HCT116 (cell line): ENCODE results near the gene HK1. TPM values are rescaled to one million over a fixed set of nuclear protein-coding genes. Genes with fewer than 3 reads are reported as not detected.

Experiments used
- ATAC-seq: fragments of 200-7000 bp; cut with Tn5 transposase; 2 replicates; pipeline ENCODE4 v1.9.1; 2020; ENCODE audit warnings: mild to moderate bottlenecking, moderate library complexity
- BruUV-seq: library from RNA; stranded (reverse); fragments of 400-500 nt; replicated peaks from 2 replicates; lab custom pipeline; 2021; lab: Mats Ljungman, UMichigan
- CTCF ChIA-PET: fragments of 300-600 bp; sonication (Branson Sonifier 250); formaldehyde crosslinking; loops from one replicate; lab custom pipeline; 2021; ENCODE audit warnings: antibody characterized with exemption; lab: Charles Lee
- POLR2A ChIA-PET: fragments of 300-600, 350-600 bp; sonication (Branson Sonifier 250); formaldehyde crosslinking; loops from one replicate; lab custom pipeline; 2021; ENCODE audit warnings: antibody characterized with exemption; lab: Charles Lee
- RAD21 ChIA-PET, 2 experiments: fragments of 300-600 bp; sonication (Branson Sonifier 250); formaldehyde crosslinking; loops; one replicate each; lab custom pipeline; 2023; ENCODE audit warnings: low total read pairs in 2 of 2; ENCODE audit not compliant: uncharacterized antibody in 2 of 2, unreplicated experiment in 2 of 2, low non-redundant PET in 1 of 2; lab: Charles Lee
- DNase-seq: peaks from one replicate; pipeline ENCODE4 v3.0.0-alpha.2; 2010; ENCODE audit warnings: low read depth, low spot score
- H2AFZ ChIP-seq: fragments of 200-600 bp; shearing (Covaris generic), sonication (generic); 2 replicates; pipeline ENCODE4 v1.6.1; 2017; ENCODE audit warnings: low read depth, mixed run types, mixed read lengths, antibody characterized with exemption, low read length; ENCODE audit not compliant: poor library complexity, severe bottlenecking
- H3K27ac ChIP-seq: 2 replicates; pipeline ENCODE4 v1.5.1; 2012; ENCODE audit warnings: low read depth, low read length
- H3K27me3 ChIP-seq: fragments of 200-600 bp; sonication (generic); 2 replicates; pipeline ENCODE4 v1.6.1; 2016; ENCODE audit warnings: mixed run types, low read length, mixed read lengths; ENCODE audit not compliant: insufficient read depth
- H3K36me3 ChIP-seq, 2 experiments: fragments of 200-500 bp in 1 of 2; fragments of 200-600 bp in 1 of 2; sonication (Bioruptor generic) in 1 of 2; sonication (generic) in 1 of 2; 2 replicates each; pipeline versions ENCODE4 v1.5.1 to v1.6.1; 2014 to 2016; ENCODE audit warnings: low read length in 2 of 2, inconsistent platforms in 1 of 2, mixed read lengths in 1 of 2, mixed run types in 1 of 2; ENCODE audit not compliant: insufficient read depth in 2 of 2, control insufficient read depth in 1 of 2
- H3K4me1 ChIP-seq, 2 experiments: fragments of 200-600 bp in 1 of 2; sonication (generic) in 1 of 2; 2 replicates each; pipeline versions ENCODE4 v1.5.1 to v1.6.1; 2012 to 2017; ENCODE audit warnings: low read length in 2 of 2, inconsistent platforms in 1 of 2, mild to moderate bottlenecking in 1 of 2, mixed read lengths in 1 of 2, mixed run types in 1 of 2, moderate library complexity in 1 of 2; ENCODE audit not compliant: insufficient read depth in 2 of 2, control insufficient read depth in 1 of 2
- H3K4me2 ChIP-seq: fragments of 200-600 bp; sonication (generic); 2 replicates; pipeline ENCODE4 v1.6.1; 2017; ENCODE audit warnings: mixed run types, low read length, mixed read lengths
- H3K4me3 ChIP-seq, 2 experiments: fragments of 200-600 bp in 1 of 2; sonication (generic) in 1 of 2; replicated peaks in 1 of 2; 2 replicates each; pipeline ENCODE4 v1.5.1; 2011 to 2016; ENCODE audit warnings: low read length in 2 of 2, control low read depth in 1 of 2, low read depth in 1 of 2, mild to moderate bottlenecking in 1 of 2, mixed read lengths in 1 of 2, mixed run types in 1 of 2
- H3K79me2 ChIP-seq: fragments of 200-600 bp; sonication (generic); 2 replicates; pipeline ENCODE4 v1.6.1; 2017; ENCODE audit warnings: mild to moderate bottlenecking, mixed run types, low read length, moderate library complexity, mixed read lengths; ENCODE audit not compliant: insufficient read depth
- H3K9ac ChIP-seq: fragments of 200-600 bp; sonication (generic); 2 replicates; pipeline ENCODE4 v1.6.1; 2016; ENCODE audit warnings: low read length, mixed read lengths
- H3K9me2 ChIP-seq: fragments of 200-600 bp; sonication (generic), shearing (Covaris generic); 2 replicates; pipeline ENCODE4 v1.6.1; 2017; ENCODE audit warnings: mixed run types, mild to moderate bottlenecking, moderate library complexity; ENCODE audit not compliant: insufficient read depth
- H3K9me3 ChIP-seq, 2 experiments: fragments of 200-500 bp in 1 of 2; fragments of 200-600 bp in 1 of 2; sonication (Bioruptor generic) in 1 of 2; sonication (generic) in 1 of 2; 2 replicates each; pipeline ENCODE4 v1.6.1; 2014 to 2017; ENCODE audit warnings: low read length in 2 of 2, mixed read lengths in 2 of 2, inconsistent platforms in 1 of 2, low read depth in 1 of 2, mild to moderate bottlenecking in 1 of 2, mixed run types in 1 of 2, moderate library complexity in 1 of 2; ENCODE audit not compliant: control insufficient read depth in 1 of 2, insufficient read depth in 1 of 2
- H4K20me1 ChIP-seq: fragments of 200-600 bp; sonication (generic), shearing (Covaris generic); 2 replicates; pipeline ENCODE4 v1.6.1; 2017; ENCODE audit warnings: mixed run types, mild to moderate bottlenecking, moderate library complexity; ENCODE audit not compliant: insufficient read depth
- ATF3 ChIP-seq: IDR thresholded peaks from 2 replicates; pipeline ENCODE4 v1.6.1; 2012
- CBX3 ChIP-seq: IDR thresholded peaks from 2 replicates; pipeline ENCODE4 v1.6.1; 2012; ENCODE audit warnings: low read depth
- CEBPB ChIP-seq: IDR thresholded peaks from 2 replicates; pipeline ENCODE4 v1.6.1; 2012; ENCODE audit warnings: low read depth
- ELF1 ChIP-seq: IDR thresholded peaks from 2 replicates; pipeline ENCODE4 v1.6.1; 2012; ENCODE audit warnings: low read depth, borderline replicate concordance
- EZH2 ChIP-seq: fragments of 200-600 bp; sonication (generic); IDR thresholded peaks from 2 replicates; pipeline ENCODE4 v1.6.1; 2017; ENCODE audit warnings: antibody characterized with exemption, mixed run types
- EZH2phosphoT487 ChIP-seq: fragments of 200-600 bp; IDR thresholded peaks from 2 replicates; pipeline ENCODE4 v1.6.1; 2018; ENCODE audit warnings: antibody characterized with exemption, borderline replicate concordance
- POLR2AphosphoS5 ChIP-seq: IDR thresholded peaks from 2 replicates; pipeline ENCODE4 v1.6.1; 2011; ENCODE audit warnings: mild to moderate bottlenecking, low read depth, low read length, moderate library complexity
- RAD21 ChIP-seq: IDR thresholded peaks from 2 replicates; pipeline ENCODE4 v1.6.1; 2012; ENCODE audit warnings: low read depth, mild to moderate bottlenecking
- SIN3A ChIP-seq: IDR thresholded peaks from 2 replicates; pipeline ENCODE4 v1.6.1; 2012; ENCODE audit warnings: low read depth
- SP1 ChIP-seq: IDR thresholded peaks from 2 replicates; pipeline ENCODE4 v1.6.1; 2012; ENCODE audit warnings: low read depth
- SRF ChIP-seq: IDR thresholded peaks from 2 replicates; pipeline ENCODE4 v1.6.1; 2012; ENCODE audit warnings: low read depth
- TCF7L2 ChIP-seq: IDR thresholded peaks from 2 replicates; pipeline ENCODE4 v1.7.0; 2011; ENCODE audit warnings: borderline replicate concordance, inconsistent platforms; ENCODE audit not compliant: insufficient read depth, insufficient read length; ENCODE audit errors: extremely low read depth
- YY1 ChIP-seq: IDR thresholded peaks from 2 replicates; pipeline ENCODE4 v1.6.1; 2011; ENCODE audit warnings: low read length, low read depth, moderate library complexity, mild to moderate bottlenecking; ENCODE audit not compliant: insufficient replicate concordance; ENCODE audit errors: extremely low read depth
- ZNF274 ChIP-seq: fragments of 200-500 bp; sonication (Bioruptor generic); IDR thresholded peaks from 2 replicates; pipeline ENCODE4 v1.6.1; 2014; ENCODE audit warnings: mild to moderate bottlenecking, low read depth, low read length, inconsistent platforms
- intact Hi-C: fragments of 100-400 bp; cut with micrococcal nuclease; formaldehyde crosslinking; loops from 2 replicates; pipeline ENCODE4 v1.10.0; 2022
- total RNA-seq: library from RNA; stranded (reverse); gene quantifications from one replicate; pipeline ENCODE4 v1.2.1, GENCODE V29; 2021; ENCODE audit not compliant: unreplicated experiment
- TF ChIP-seq, protein P1 (sequence below): IDR thresholded peaks from 2 replicates; pipeline ENCODE4 v1.6.1; 2012
- TF ChIP-seq, protein P2 (sequence below): IDR thresholded peaks from 2 replicates; pipeline ENCODE4 v1.6.1; 2012; ENCODE audit warnings: low read depth
- TF ChIP-seq, protein P3 (sequence below): IDR thresholded peaks from 2 replicates; pipeline ENCODE4 v1.6.1; 2011; ENCODE audit warnings: mild to moderate bottlenecking, low read length, moderate library complexity; ENCODE audit not compliant: insufficient replicate concordance; ENCODE audit errors: extremely low read depth
- TF ChIP-seq, protein P4 (sequence below), 3 experiments: fragments of 200-600 bp in 1 of 3; sonication (generic) in 1 of 3; IDR thresholded peaks in 2 of 3; conservative IDR thresholded peaks in 1 of 3; 2 replicates each; pipeline ENCODE4 v1.5.1; 2012 to 2017; ENCODE audit warnings: low read depth in 2 of 3, low read length in 2 of 3, antibody characterized with exemption in 1 of 3, borderline replicate concordance in 1 of 3, control low read depth in 1 of 3, mild to moderate bottlenecking in 1 of 3, mixed read lengths in 1 of 3, mixed run types in 1 of 3, moderate library complexity in 1 of 3; ENCODE audit not compliant: insufficient read depth in 1 of 3

HK1 gene
- total RNA-seq, 1 experiment from 2014 or later: 50.3 TPM

DNA sequence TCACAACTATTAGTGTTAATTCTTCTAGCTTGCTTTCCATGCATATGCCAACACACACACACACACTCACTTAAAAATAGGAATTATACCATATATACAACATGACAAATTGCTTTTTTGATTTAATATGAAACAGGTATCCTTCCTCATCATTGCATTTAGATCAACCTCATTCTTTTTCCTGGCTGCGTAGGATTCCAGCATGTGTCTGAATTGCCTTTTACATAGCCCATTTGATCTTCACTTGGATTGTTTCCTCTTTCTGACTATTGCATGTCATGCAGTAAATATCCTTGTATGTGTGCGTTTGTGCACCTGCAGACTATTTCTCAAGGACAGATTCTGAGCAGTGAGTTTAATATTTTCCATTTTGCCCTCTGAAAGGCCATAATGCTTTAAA, 110.2 kb downstream of the HK1 start:
- POLR2A ChIA-PET: no interaction called here
- Histone ChIP-seq H3K4me1 (peaks cover 0 to 7% of the 10 kb centered on the region in 2 experiments; a peak in 1 of 4 replicates), H3K9me3 (no peaks in the 10 kb centered on the region), H3K9me2 (no peaks in the 10 kb centered on the region), H3K36me3 (peaks cover 5 to 8% of the 10 kb centered on the region in 2 experiments; a peak in 3 of 4 replicates), H3K79me2 (no peaks in the 10 kb centered on the region), H3K4me2 (no peak overlapping the region), H4K20me1 (no peaks in the 10 kb centered on the region), H3K9ac (no peak overlapping the region), H3K27me3 (no peaks in the 10 kb centered on the region), H3K27ac (no peak overlapping the region), H2AFZ (no peak overlapping the region), H3K4me3 (no peak overlapping the region)
- BruUV-seq: no TSS peak
- RAD21 ChIA-PET: no interaction called here
- intact Hi-C loops: no loop called here
- CTCF ChIA-PET: no interaction called here
- ATAC-seq (no peak), DNase-seq (no peak)
- TF ChIP-seq TCF7L2 (no peak), POLR2AphosphoS5 (no peak), YY1 (no peak), ZNF274 (no peak), ATF3 (no peak), SP1 (no peak), SIN3A (no peak), ELF1 (no peak), SRF (no peak), CBX3 (no peak), RAD21 (no peak), EZH2 (no peak), EZH2phosphoT487 (no peak), CEBPB (no peak)
- TF ChIP-seq, protein P1, sequence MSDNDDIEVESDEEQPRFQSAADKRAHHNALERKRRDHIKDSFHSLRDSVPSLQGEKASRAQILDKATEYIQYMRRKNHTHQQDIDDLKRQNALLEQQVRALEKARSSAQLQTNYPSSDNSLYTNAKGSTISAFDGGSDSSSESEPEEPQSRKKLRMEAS: no peak
- TF ChIP-seq, protein P2, sequence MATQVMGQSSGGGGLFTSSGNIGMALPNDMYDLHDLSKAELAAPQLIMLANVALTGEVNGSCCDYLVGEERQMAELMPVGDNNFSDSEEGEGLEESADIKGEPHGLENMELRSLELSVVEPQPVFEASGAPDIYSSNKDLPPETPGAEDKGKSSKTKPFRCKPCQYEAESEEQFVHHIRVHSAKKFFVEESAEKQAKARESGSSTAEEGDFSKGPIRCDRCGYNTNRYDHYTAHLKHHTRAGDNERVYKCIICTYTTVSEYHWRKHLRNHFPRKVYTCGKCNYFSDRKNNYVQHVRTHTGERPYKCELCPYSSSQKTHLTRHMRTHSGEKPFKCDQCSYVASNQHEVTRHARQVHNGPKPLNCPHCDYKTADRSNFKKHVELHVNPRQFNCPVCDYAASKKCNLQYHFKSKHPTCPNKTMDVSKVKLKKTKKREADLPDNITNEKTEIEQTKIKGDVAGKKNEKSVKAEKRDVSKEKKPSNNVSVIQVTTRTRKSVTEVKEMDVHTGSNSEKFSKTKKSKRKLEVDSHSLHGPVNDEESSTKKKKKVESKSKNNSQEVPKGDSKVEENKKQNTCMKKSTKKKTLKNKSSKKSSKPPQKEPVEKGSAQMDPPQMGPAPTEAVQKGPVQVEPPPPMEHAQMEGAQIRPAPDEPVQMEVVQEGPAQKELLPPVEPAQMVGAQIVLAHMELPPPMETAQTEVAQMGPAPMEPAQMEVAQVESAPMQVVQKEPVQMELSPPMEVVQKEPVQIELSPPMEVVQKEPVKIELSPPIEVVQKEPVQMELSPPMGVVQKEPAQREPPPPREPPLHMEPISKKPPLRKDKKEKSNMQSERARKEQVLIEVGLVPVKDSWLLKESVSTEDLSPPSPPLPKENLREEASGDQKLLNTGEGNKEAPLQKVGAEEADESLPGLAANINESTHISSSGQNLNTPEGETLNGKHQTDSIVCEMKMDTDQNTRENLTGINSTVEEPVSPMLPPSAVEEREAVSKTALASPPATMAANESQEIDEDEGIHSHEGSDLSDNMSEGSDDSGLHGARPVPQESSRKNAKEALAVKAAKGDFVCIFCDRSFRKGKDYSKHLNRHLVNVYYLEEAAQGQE: no peak
- TF ChIP-seq, protein P3, sequence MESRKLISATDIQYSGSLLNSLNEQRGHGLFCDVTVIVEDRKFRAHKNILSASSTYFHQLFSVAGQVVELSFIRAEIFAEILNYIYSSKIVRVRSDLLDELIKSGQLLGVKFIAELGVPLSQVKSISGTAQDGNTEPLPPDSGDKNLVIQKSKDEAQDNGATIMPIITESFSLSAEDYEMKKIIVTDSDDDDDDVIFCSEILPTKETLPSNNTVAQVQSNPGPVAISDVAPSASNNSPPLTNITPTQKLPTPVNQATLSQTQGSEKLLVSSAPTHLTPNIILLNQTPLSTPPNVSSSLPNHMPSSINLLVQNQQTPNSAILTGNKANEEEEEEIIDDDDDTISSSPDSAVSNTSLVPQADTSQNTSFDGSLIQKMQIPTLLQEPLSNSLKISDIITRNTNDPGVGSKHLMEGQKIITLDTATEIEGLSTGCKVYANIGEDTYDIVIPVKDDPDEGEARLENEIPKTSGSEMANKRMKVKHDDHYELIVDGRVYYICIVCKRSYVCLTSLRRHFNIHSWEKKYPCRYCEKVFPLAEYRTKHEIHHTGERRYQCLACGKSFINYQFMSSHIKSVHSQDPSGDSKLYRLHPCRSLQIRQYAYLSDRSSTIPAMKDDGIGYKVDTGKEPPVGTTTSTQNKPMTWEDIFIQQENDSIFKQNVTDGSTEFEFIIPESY: no peak
- TF ChIP-seq, protein P4, sequence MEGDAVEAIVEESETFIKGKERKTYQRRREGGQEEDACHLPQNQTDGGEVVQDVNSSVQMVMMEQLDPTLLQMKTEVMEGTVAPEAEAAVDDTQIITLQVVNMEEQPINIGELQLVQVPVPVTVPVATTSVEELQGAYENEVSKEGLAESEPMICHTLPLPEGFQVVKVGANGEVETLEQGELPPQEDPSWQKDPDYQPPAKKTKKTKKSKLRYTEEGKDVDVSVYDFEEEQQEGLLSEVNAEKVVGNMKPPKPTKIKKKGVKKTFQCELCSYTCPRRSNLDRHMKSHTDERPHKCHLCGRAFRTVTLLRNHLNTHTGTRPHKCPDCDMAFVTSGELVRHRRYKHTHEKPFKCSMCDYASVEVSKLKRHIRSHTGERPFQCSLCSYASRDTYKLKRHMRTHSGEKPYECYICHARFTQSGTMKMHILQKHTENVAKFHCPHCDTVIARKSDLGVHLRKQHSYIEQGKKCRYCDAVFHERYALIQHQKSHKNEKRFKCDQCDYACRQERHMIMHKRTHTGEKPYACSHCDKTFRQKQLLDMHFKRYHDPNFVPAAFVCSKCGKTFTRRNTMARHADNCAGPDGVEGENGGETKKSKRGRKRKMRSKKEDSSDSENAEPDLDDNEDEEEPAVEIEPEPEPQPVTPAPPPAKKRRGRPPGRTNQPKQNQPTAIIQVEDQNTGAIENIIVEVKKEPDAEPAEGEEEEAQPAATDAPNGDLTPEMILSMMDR (IDR thresholded peaks at IDR 0.05 in 2 of 3, conservative IDR thresholded peaks at IDR 0.05 in 1 of 3; ENCODE audit: borderline replicate concordance in 1 of 3, insufficient read depth in 1 of 3, low read depth in 2 of 3, low read length in 2 of 3): no peak
